H9 (cell line): Measurements from ENCODE around the gene CD80. TPM values are rescaled to one million over a fixed set of nuclear protein-coding genes. Genes with fewer than 3 reads are reported as not detected.

Experiments
- DNase-seq: peaks from one replicate; pipeline ENCODE4 v3.0.0-alpha.2; 2017
- H2AFZ ChIP-seq: one replicate; pipeline ENCODE4 v1.6.1; 2013; ENCODE audit warnings: mild to moderate bottlenecking, low read length, control low read depth, moderate library complexity
- H2AK5ac ChIP-seq: 2 replicates; pipeline ENCODE4 v1.6.1; 2013; ENCODE audit warnings: low read length, control low read depth, mixed read lengths; ENCODE audit not compliant: insufficient read length
- H2BK120ac ChIP-seq: one replicate; pipeline ENCODE4 v1.6.1; 2013; ENCODE audit warnings: low read depth, mild to moderate bottlenecking, low read length, control low read depth, inconsistent platforms; ENCODE audit not compliant: poor library complexity, severe bottlenecking
- H2BK12ac ChIP-seq: 2 replicates; pipeline ENCODE4 v1.6.1; 2013; ENCODE audit warnings: low read length, control low read depth, mixed read lengths, low read depth; ENCODE audit not compliant: insufficient read length
- H2BK15ac ChIP-seq: 2 replicates; pipeline ENCODE4 v1.6.1; 2013; ENCODE audit warnings: low read depth, low read length, control low read depth
- H2BK20ac ChIP-seq: one replicate; pipeline ENCODE4 v1.6.1; 2013; ENCODE audit warnings: low read depth, mild to moderate bottlenecking, low read length, control low read depth, inconsistent platforms; ENCODE audit not compliant: poor library complexity, severe bottlenecking
- H2BK5ac ChIP-seq: 2 replicates; pipeline ENCODE4 v1.6.1; 2013; ENCODE audit warnings: low read length, control low read depth, mixed read lengths; ENCODE audit not compliant: insufficient read length
- H3K14ac ChIP-seq: 2 replicates; pipeline ENCODE4 v1.6.1; 2013; ENCODE audit warnings: low read length, control low read depth; ENCODE audit not compliant: insufficient read depth
- H3K18ac ChIP-seq: 2 replicates; pipeline ENCODE4 v1.6.1; 2013; ENCODE audit warnings: low read depth, mild to moderate bottlenecking, mixed read lengths, low read length, control low read depth; ENCODE audit not compliant: insufficient read length
- H3K23ac ChIP-seq: 2 replicates; pipeline ENCODE4 v1.6.1; 2013; ENCODE audit warnings: low read length, control low read depth, mixed read lengths, low read depth; ENCODE audit not compliant: insufficient read length
- H3K23me2 ChIP-seq: 2 replicates; pipeline ENCODE4 v1.6.1; 2013; ENCODE audit warnings: low read depth, mild to moderate bottlenecking, mixed read lengths, low read length, control low read depth; ENCODE audit not compliant: insufficient read length, poor library complexity, severe bottlenecking
- H3K27ac ChIP-seq: 2 replicates; pipeline ENCODE4 v1.5.1; 2013; ENCODE audit warnings: low read length, control low read depth, mixed read lengths, low read depth; ENCODE audit not compliant: insufficient read length
- H3K27me3 ChIP-seq: 2 replicates; pipeline ENCODE4 v1.6.1; 2013; ENCODE audit warnings: low read length, control low read depth, inconsistent platforms; ENCODE audit not compliant: insufficient read depth
- H3K4ac ChIP-seq: 2 replicates; pipeline ENCODE4 v1.6.1; 2013; ENCODE audit warnings: low read depth, mild to moderate bottlenecking, control low read depth, inconsistent platforms, low read length, moderate library complexity
- H3K4me1 ChIP-seq: 2 replicates; pipeline ENCODE4 v1.6.1; 2013; ENCODE audit warnings: low read length, control low read depth, inconsistent platforms; ENCODE audit not compliant: insufficient read depth
- H3K4me2 ChIP-seq: 2 replicates; pipeline ENCODE4 v1.6.1; 2013; ENCODE audit warnings: low read length, control low read depth, mixed read lengths; ENCODE audit not compliant: insufficient read length, insufficient read depth
- H3K56ac ChIP-seq: 2 replicates; pipeline ENCODE4 v1.6.1; 2013; ENCODE audit warnings: low read depth, mild to moderate bottlenecking, mixed read lengths, low read length, control low read depth; ENCODE audit not compliant: insufficient read length
- H3K79me1 ChIP-seq: 2 replicates; pipeline ENCODE4 v1.6.1; 2013; ENCODE audit warnings: low read depth, mild to moderate bottlenecking, moderate library complexity, low read length, control low read depth, inconsistent platforms; ENCODE audit not compliant: insufficient read depth, poor library complexity, severe bottlenecking
- H3K79me2 ChIP-seq: 2 replicates; pipeline ENCODE4 v1.6.1; 2013; ENCODE audit warnings: low read length, control low read depth, inconsistent platforms; ENCODE audit not compliant: insufficient read depth
- H3K9ac ChIP-seq: 2 replicates; pipeline ENCODE4 v1.6.1; 2013; ENCODE audit warnings: low read length, control low read depth, mixed read lengths; ENCODE audit not compliant: insufficient read length; ENCODE audit errors: extremely low read depth
- H3K9me3 ChIP-seq: one replicate; pipeline ENCODE4 v1.6.1; 2013; ENCODE audit warnings: low read depth, low read length, inconsistent platforms; ENCODE audit not compliant: control insufficient read depth
- H3T11ph ChIP-seq: one replicate; pipeline ENCODE4 v1.6.1; 2013; ENCODE audit warnings: mild to moderate bottlenecking, low read length, control low read depth, inconsistent platforms
- H4K20me1 ChIP-seq: one replicate; pipeline ENCODE4 v1.6.1; 2013; ENCODE audit not compliant: control insufficient read depth, insufficient read length, insufficient read depth
- H4K5ac ChIP-seq: 2 replicates; pipeline ENCODE4 v1.6.1; 2013; ENCODE audit warnings: low read depth, mild to moderate bottlenecking, mixed read lengths, low read length, control low read depth; ENCODE audit not compliant: insufficient read length
- H4K8ac ChIP-seq: replicated peaks from 2 replicates; pipeline ENCODE4 v1.6.1; 2013; ENCODE audit warnings: low read length, control low read depth, mixed read lengths, low read depth; ENCODE audit not compliant: insufficient read length
- H4K91ac ChIP-seq: 2 replicates; pipeline ENCODE4 v1.6.1; 2013; ENCODE audit warnings: low read depth, mild to moderate bottlenecking, moderate library complexity, mixed read lengths, low read length, control low read depth; ENCODE audit not compliant: insufficient read length
- H3K27ac Mint-ChIP-seq, 3 experiments: 2 replicates in 2 of 3; 3 replicates in 1 of 3; pipeline ENCODE4 v1.8.0; 2020 to 2021; ENCODE audit warnings: mixed read lengths in 3 of 3, mild to moderate bottlenecking in 1 of 3, moderate library complexity in 1 of 3
- H3K27me3 Mint-ChIP-seq: 2 replicates; pipeline ENCODE4 v1.8.0; 2021; ENCODE audit warnings: low read depth, mild to moderate bottlenecking, moderate library complexity, mixed read lengths
- H3K36me3 Mint-ChIP-seq, 3 experiments: 2 replicates in 2 of 3; 3 replicates in 1 of 3; pipeline ENCODE4 v1.8.0; 2020 to 2021; ENCODE audit warnings: low read depth in 3 of 3, mixed read lengths in 3 of 3; ENCODE audit not compliant: insufficient read depth in 1 of 3
- H3K4me1 Mint-ChIP-seq, 2 experiments: 2 replicates each; pipeline ENCODE4 v1.8.0; 2020; ENCODE audit warnings: mixed read lengths in 2 of 2
- H3K4me3 Mint-ChIP-seq, 2 experiments: 2 replicates in 1 of 2; 3 replicates in 1 of 2; pipeline ENCODE4 v1.8.0; 2020 to 2021; ENCODE audit warnings: mild to moderate bottlenecking in 2 of 2, mixed read lengths in 2 of 2, moderate library complexity in 1 of 2
- H3K9me3 Mint-ChIP-seq, 2 experiments: 2 replicates in 1 of 2; 3 replicates in 1 of 2; pipeline ENCODE4 v1.8.0; 2020; ENCODE audit warnings: mild to moderate bottlenecking in 2 of 2, mixed read lengths in 2 of 2, moderate library complexity in 1 of 2
- WGBS: extraction: QIAGEN DNeasy Blood & Tissue Kit; methylation state at CpG from one replicate; pipeline ENCODE4 v1.1.7; 2013; ENCODE audit warnings: missing lambda C conversion rate, low lambda C conversion rate, mixed read lengths; ENCODE audit not compliant: insufficient read length; ENCODE audit errors: extremely low coverage; 5-methylcytosine and 5-hydroxymethylcytosine counted together
- total RNA-seq: library from RNA; stranded (reverse); gene quantifications from 2 replicates; pipeline ENCODE4 v1.2.1, GENCODE V29; 2021
- TF ChIP-seq, protein P1 (sequence below): fragments of 200-600 bp; sonication (generic); conservative IDR thresholded peaks from 3 replicates; pipeline ENCODE4 v1.8.0; 2021; ENCODE audit warnings: antibody characterized with exemption, mild to moderate bottlenecking

CD80 gene
- total RNA-seq, 1 experiment from 2014 or later, result not detected

DNA sequence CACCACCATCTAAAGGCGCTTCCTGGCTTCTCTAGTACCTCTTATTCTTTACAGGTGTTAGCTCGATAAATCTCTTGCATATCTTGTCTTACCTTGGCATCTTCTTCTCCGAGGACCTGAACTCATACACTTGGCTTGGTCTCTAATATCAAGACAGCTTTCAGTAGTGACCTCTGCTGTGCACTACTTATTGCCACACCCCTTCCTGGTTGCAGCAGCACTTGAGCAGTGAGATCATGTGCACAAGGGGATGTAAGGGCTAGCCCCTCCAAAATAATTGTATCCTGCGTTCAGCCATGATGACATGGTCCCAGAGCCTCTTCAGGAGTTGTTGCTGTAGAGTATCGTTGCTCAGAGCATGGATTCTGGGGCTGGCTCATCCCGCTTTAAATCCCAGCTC, 37.0 kb upstream of the CD80 start:
- Histone ChIP-seq H3K27me3 (no peaks in the 10 kb centered on the region), H2BK120ac (no peak overlapping the region), H3K56ac (no peak overlapping the region), H4K8ac (no peak overlapping the region), H3K27ac (no peak overlapping the region), H3K4me2 (no peak overlapping the region), H3K9me3 (no peaks in the 10 kb centered on the region), H3K9ac (no peak overlapping the region), H3T11ph (no peak overlapping the region), H3K4me1 (no peaks in the 10 kb centered on the region), H4K20me1 (no peaks in the 10 kb centered on the region), H2BK12ac (no peak overlapping the region), H2BK15ac (no peak overlapping the region), H3K79me1 (no peaks in the 10 kb centered on the region), H2AK5ac (no peak overlapping the region), H3K23ac (no peak overlapping the region), H3K18ac (no peak overlapping the region), H3K79me2 (no peaks in the 10 kb centered on the region), H2BK5ac (no peak overlapping the region), H3K14ac (no peak overlapping the region), H3K4ac (no peak overlapping the region), H2BK20ac (no peak overlapping the region), H2AFZ (no peak overlapping the region), H4K5ac (no peak overlapping the region), H3K23me2 (no peaks in the 10 kb centered on the region), H4K91ac (no peak overlapping the region)
- 0 out of 5 replicates have a peak, but pooled peaks cover 0 to 2% of the 10 kb centered on the region in 2 experiments for H3K9me3 Mint-ChIP-seq
- no peaks in the 10 kb centered on the region for H3K36me3 Mint-ChIP-seq
- no peak for DNase-seq
- TF ChIP-seq, protein P1, sequence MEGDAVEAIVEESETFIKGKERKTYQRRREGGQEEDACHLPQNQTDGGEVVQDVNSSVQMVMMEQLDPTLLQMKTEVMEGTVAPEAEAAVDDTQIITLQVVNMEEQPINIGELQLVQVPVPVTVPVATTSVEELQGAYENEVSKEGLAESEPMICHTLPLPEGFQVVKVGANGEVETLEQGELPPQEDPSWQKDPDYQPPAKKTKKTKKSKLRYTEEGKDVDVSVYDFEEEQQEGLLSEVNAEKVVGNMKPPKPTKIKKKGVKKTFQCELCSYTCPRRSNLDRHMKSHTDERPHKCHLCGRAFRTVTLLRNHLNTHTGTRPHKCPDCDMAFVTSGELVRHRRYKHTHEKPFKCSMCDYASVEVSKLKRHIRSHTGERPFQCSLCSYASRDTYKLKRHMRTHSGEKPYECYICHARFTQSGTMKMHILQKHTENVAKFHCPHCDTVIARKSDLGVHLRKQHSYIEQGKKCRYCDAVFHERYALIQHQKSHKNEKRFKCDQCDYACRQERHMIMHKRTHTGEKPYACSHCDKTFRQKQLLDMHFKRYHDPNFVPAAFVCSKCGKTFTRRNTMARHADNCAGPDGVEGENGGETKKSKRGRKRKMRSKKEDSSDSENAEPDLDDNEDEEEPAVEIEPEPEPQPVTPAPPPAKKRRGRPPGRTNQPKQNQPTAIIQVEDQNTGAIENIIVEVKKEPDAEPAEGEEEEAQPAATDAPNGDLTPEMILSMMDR, result no peak
- no peak overlapping the region for H3K4me3 Mint-ChIP-seq
- peaks cover 5% of the 10 kb centered on the region for H3K27me3 Mint-ChIP-seq
- no CpG with 5 or more reads among the region's 6 CpGs for WGBS
- H3K27ac Mint-ChIP-seq, result no peak overlapping the region
- peaks cover 4 to 8% of the 10 kb centered on the region in 2 experiments for H3K4me1 Mint-ChIP-seq
